HAP-1 (cell line): ENCODE data around the gene MVD.
"Not testable (repeated sequence)": the region's sequence is repeated elsewhere in the genome, so short reads cannot be mapped to it uniquely, and the experiment has no call there.

ENCODE experiments used
- DNase-seq, 2 experiments: peaks; one replicate each; pipeline ENCODE4 v3.0.0-alpha.2; 2016 to 2020; ENCODE audit warnings: low spot score in 2 of 2
- H3K27me3 ChIP-seq: fragments of 250-450 bp; sonication (Bioruptor Pico); 2 replicates; pipeline ENCODE4 v1.5.1; 2020; ENCODE audit warnings: low read depth, mild to moderate bottlenecking, moderate library complexity
- H3K36me3 ChIP-seq: fragments of 250-450 bp; sonication (Bioruptor Pico); replicated peaks from 2 replicates; pipeline ENCODE4 v1.5.1; 2020; ENCODE audit warnings: mild to moderate bottlenecking
- H3K4me1 ChIP-seq: fragments of 250-450 bp; sonication (Bioruptor Pico); 2 replicates; pipeline ENCODE4 v1.5.1; 2020; ENCODE audit warnings: mild to moderate bottlenecking
- H3K4me3 ChIP-seq: fragments of 250-450 bp; sonication (Bioruptor Pico); 2 replicates; pipeline ENCODE4 v1.5.1; 2020; ENCODE audit warnings: mild to moderate bottlenecking, moderate library complexity
- H3K9me3 ChIP-seq: fragments of 250-450 bp; sonication (Bioruptor Pico); 2 replicates; pipeline ENCODE4 v1.5.1; 2020; ENCODE audit warnings: mild to moderate bottlenecking, moderate library complexity
- in situ Hi-C: fragments of 300-500 bp; cut with MboI; formaldehyde crosslinking; loops from 3 replicates; pipeline ENCODE4 v1.14.3; 2020; ENCODE audit warnings: low sequenced_read_pairs, inconsistent platforms, mixed read lengths

Gene MVD

DNA sequence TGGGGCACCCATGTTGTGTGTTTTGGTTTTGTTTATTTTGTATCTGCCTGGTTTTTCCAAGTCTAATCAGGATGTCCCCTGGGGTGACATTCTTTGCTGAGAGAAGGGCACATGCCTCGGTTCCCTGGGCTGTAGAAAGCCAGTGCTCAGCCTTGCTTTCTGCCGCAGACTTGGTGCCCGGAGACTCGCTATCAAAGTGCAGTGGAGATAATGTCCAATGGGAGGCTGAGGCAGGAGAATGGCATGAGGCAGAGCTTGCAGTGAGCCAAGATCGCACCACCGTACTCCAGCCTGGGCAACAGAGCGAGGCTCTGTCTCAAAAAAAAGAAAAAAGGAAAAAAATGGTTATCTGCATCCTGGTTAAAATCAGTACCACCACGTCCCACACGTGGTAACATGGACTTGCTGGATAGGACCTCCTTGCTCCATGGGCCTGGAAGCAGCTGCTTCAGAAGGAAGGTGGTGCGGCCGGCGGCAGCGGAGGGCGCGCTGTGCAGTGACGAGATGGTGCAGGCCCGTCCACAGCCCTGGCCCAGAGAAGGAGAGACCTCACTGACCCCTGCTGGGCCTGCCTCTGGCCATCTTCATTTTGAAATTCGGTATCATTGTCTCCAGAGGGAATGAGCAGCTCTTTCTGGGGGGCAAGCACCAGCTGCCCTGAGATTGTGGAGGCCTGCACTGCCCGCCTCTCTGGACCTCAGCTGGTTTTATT lies 43.8 kb downstream of the MVD start:
- Histone ChIP-seq H3K36me3 (peaks cover 41% of the 10 kb centered on the region), H3K4me3 (no peak overlapping the region), H3K4me1 (no peaks in the 10 kb centered on the region), H3K27me3 (no peaks in the 10 kb centered on the region), H3K9me3 (no peaks in the 10 kb centered on the region)
- in situ Hi-C loops = no loop called here
- DNase-seq = no peak

DNA sequence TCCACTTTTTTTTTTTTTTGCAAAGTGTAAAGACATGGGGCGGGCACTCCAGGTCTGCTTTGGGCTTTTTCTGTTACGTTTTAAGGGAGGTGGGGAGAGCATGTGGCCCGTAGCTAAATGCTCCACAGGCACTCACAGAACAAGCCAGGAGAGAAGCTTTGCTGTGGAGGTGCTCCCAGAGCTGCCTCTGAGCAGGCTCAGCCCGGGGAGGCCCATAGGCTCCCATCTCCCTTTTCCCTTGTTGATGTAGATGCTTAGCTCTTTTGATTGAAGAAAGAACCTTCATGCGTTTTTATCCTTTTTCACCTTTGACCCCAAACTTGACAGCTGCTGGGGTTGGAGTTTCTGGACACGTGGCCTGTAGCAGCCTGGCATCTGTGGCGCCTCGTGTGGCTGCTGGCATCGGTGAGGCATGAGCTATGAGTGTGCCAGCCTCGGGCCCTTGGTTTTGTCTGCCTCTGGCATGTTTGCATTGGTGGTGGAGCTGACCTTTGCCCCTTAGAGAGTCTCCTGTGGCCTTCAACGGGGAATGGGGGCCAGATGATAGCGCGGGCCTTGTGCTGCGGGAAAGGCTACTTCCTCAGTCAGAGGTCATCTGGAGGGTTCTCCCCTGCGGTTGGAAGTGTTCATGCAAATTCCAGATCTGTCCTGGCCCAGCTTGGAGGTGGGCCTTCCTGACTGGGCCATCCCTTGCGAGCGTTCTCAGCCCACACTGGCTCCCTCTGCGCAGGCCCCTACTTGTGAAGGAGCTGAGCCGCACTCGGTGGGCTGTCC lies 44.5 kb downstream of the MVD start:
- peaks cover 38% of the 10 kb centered on the region for H3K36me3 ChIP-seq
- H3K27me3 ChIP-seq = no peaks in the 10 kb centered on the region
- no peaks in the 10 kb centered on the region for H3K4me1 ChIP-seq
- H3K4me3 ChIP-seq = no peak overlapping the region
- DNase-seq = no peak
- H3K9me3 ChIP-seq = no peaks in the 10 kb centered on the region
- in situ Hi-C loops = no loop called here

DNA sequence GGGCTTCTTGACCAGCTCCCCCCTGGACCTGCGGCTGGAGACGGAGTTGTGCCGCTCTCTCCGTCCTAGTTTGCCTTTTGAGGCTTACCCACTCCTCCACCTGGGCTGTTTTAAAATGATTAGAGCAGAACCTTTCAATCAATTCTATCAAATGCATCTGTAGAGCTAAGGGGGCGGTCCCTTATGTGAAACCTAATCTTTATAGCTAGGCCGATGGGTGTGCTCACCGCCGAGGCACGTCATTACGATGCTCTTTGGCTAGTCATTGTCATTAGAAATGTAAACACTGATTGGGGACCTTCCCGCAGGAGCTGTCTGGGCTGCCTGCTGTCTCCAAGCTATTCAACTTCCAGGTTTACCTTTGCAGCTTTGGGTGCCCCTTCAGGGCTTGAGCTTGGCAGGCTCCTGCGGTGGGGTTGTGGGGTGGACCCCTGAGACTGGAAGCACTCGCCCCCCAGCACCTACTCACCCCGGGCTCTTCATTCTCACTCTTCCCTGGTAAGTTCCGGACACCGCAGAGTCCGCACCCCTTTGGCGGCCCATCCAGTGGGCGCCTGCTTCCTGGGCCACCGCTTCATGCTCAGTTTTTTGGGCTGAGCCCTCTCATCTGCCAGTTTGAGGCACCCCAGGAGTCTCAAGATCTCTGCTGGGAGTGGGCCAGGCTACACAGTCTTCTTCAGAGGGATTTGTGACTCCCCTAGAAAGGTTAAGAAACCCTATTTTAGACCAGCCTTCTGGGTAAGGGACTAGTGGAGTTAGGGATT lies 45.4 kb downstream of the MVD start:
- Histone ChIP-seq H3K27me3 (no peaks in the 10 kb centered on the region), H3K4me1 (no peaks in the 10 kb centered on the region), H3K9me3 (no peaks in the 10 kb centered on the region), H3K36me3 (peaks cover 34% of the 10 kb centered on the region), H3K4me3 (no peak overlapping the region)
- in situ Hi-C loops = no loop called here
- DNase-seq = no peak

DNA sequence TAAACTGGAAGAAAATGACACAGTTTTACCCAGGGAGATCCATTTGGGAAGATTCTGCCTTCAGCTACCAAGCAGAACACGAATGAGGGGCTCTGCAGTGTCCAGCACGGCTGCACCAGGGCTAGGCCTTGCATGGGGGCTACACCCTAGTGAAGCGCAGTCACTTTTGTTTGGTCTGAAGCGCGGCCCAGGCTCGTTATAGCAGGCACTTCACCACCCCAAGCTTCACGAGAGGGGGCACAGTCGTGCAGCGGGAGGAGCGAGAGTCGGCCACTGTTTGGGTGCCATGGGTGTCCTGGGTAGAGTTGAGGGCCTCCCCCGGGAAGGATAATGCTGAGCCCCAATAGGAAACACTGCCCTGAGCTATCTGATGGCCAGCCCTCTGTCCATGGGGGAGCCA lies 46.2 kb downstream of the MVD start:
- Histone ChIP-seq H3K27me3 (no peaks in the 10 kb centered on the region), H3K4me1 (no peaks in the 10 kb centered on the region), H3K9me3 (no peaks in the 10 kb centered on the region), H3K36me3 (peaks cover 31% of the 10 kb centered on the region), H3K4me3 (no peak overlapping the region)
- DNase-seq = no peak
- in situ Hi-C loops = no loop called here

DNA sequence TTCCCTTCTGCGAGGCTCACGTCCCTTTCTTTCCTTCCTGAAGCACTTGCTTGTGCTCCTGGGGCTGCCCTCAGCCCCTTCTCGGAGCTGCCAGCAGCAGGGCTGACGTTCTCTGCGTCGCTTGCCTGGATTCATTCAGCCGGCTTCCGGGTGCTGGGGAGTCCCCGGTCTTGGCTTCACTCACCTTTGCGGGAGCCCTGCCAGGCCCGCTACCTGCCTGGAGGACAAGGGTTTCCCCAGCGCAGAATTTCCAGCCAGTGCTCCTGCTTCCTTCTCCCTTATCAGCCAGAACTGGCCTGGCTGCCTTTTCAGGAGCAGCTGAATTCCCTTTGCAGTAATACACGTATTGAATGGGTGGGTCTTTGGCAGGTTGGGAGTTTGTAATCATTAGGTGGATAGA lies 46.6 kb downstream of the MVD start:
- in situ Hi-C loops = no loop called here
- Histone ChIP-seq H3K9me3 (no peaks in the 10 kb centered on the region), H3K4me3 (no peak overlapping the region), H3K36me3 (peaks cover 34% of the 10 kb centered on the region), H3K27me3 (no peaks in the 10 kb centered on the region), H3K4me1 (no peaks in the 10 kb centered on the region)
- no peak for DNase-seq

DNA sequence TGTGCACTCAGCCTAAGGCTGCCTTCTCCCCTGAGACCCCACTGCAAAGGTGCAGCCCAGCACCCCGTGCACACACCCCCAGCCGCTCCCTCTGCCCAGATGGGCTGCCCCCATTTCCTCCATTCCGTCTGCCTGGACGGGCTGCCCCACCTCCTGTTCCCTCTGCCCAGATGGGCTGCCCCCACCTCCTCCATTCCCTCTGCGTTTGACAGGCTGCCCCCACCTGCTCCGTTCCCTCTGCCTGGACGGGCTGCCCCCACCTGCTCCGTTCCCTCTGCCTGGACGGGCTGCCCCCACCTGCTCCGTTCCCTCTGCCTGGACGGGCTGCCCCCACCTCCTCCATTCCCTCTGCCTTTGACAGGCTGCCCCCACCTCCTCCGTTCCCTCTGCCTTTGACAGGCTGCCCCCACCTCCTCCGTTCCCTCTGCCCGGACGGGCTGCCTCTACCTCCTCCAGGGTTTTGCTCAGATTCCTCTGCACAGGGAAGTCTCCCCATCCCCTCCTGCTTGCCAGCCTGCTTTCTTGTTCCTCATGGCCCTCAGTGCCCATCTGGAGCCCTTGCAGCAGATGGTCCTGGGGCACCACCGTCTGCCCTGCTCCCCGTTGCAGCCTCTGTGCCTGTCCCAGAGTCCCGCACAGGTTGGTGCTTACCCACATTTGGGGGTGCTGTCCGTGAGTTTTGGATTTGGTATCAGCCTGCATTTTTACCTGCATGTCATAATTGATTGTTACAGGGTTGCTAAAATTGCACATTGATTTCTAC lies 47.9 kb downstream of the MVD start:
- DNase-seq = no peak
- no peaks in the 10 kb centered on the region for H3K4me1 ChIP-seq
- no peaks in the 10 kb centered on the region for H3K27me3 ChIP-seq
- H3K4me3 ChIP-seq = no peak overlapping the region
- peaks cover 45% of the 10 kb centered on the region for H3K36me3 ChIP-seq
- in situ Hi-C loops = no loop called here
- H3K9me3 ChIP-seq = no peaks in the 10 kb centered on the region

DNA sequence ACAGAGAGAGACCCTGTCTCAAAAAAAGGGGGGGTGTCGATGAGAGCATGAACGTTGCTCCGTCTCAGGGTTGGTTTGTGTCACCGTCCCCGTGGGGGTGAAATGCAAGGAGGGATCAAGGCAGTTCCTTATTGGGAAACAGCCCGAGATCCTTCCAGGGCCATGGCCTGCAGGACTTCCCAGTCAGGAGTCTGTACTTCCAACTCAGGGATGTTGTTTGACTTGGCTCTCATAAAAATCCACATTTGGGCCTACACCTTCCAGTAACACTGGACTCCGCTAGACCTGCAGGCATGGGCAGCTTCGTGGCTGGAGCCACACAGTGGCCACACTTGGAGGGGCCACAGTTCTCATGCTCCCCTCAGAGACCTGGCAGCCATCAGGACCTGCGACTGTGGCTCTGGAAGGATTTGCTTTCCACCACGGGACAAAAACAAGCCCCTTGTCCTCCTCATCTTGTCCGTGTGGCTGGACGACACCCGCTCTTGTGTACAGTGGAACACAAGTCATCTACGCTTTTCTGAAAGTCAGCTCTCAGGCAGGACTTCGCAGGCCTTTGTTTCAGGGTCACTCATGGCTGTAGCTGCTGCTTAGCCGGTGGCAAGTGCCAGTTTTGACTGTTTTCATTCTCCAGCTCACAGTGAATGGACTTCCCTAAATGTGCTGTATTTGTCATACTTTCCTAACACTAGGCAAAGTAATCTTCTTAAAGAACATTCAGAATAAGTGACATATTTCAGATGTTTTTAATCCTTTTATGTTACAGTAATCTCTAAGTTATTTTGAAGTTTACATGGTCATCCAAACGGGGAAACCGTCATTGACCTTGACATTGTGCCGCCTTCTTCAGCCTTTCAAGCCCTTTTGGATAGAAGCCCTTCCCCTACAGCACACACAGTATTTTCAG lies 48.7 kb downstream of the MVD start:
- in situ Hi-C loops = no loop called here
- DNase-seq = no peak
- H3K4me1 ChIP-seq = no peaks in the 10 kb centered on the region
- H3K36me3 ChIP-seq = peaks cover 50% of the 10 kb centered on the region
- no peaks in the 10 kb centered on the region for H3K27me3 ChIP-seq
- no peak overlapping the region for H3K4me3 ChIP-seq
- H3K9me3 ChIP-seq = no peaks in the 10 kb centered on the region

DNA sequence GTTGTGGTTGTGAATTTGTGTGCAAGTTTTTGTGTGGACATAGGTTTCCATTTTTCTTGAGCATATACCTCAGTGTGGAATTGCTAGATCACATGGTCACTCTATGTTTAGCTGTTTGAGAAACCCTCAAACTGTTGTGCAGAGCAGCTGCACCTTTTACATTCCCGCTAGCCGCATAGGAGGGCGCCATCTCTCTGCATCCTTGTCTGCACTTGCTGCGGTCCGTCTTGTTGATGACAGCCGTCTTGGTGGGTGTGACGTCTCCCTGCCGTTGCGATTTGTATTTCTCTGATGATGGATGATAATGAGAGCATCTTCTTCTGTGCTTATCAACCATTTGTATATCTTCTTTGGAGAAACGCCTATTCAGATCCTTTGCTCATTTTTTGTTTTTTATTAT lies 49.6 kb downstream of the MVD start:
- H3K9me3 ChIP-seq = no peaks in the 10 kb centered on the region
- H3K36me3 ChIP-seq = peaks cover 54% of the 10 kb centered on the region
- H3K4me3 ChIP-seq = no peak overlapping the region
- DNase-seq = no peak
- in situ Hi-C loops = no loop called here
- no peaks in the 10 kb centered on the region for H3K27me3 ChIP-seq
- H3K4me1 ChIP-seq = no peaks in the 10 kb centered on the region

DNA sequence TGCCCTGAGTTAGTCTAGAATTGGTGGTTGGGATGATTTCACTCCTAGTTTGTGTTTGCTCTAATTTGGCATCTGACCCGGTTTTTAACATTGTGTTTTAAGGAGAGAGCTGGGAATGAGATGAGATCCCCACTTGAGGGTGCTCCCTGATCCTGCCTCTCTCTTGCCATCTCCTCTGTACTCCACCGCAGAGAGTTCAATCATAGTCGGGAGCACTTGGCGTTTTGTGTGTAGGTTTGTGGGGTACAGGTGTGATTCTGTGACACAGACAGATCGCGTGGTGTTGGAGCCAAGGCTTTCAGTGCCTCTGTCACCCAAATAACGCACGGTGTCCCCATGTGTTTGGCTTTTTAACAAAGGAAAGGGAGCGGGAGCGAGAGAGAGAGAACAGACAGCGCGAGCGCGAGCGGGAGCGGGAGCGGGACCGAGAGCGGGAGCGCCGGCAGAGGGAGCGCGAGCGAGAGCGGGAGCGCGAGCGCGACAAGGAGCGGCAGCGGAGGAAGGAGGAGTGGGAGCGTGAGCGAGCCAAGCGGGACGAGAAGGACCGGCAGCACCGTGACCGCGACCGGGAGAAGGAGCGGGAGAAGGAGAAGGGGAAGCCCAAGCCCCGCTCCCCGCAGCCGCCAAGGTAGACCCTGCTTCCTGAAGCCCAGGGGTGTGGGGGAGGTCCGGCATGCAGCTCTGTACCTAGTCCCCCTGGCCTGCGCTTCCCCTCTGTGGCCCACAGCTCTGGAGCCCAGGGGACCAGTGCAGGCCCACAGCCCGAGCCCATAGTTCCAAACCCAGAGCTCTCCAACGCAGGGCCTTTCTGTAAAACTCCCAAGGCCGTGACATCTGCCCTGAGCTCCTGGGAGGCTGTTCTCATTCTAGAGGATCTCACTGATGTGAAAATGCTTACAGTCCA lies 51.7 kb downstream of the MVD start:
- Histone ChIP-seq H3K4me1 (no peaks in the 10 kb centered on the region), H3K27me3 (no peaks in the 10 kb centered on the region), H3K4me3 (no peak overlapping the region), H3K36me3 (peaks cover 47% of the 10 kb centered on the region), H3K9me3 (no peaks in the 10 kb centered on the region)
- in situ Hi-C loops = no loop called here
- DNase-seq = no peak

DNA sequence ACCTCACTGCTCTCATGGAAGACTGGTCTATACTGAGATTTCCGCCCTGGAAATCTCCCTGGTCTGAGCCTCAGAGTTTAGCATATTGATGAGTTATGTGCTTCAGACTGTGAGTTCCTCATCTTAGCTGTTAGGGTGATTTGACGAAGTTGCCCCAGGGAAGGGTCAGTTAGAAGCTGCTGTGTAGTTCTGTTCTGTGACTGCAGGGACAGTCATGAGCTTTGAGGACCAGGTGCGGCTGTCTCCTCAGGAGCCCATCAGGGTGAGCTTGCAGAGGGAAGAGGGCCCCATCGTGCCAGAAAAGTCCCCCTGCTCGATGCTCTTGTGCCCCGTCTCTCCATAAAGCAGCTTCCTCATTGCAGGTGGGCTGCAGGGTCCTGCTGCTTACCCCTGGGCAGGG lies 52.8 kb downstream of the MVD start:
- no peak for DNase-seq
- Histone ChIP-seq H3K36me3 (peaks cover 47% of the 10 kb centered on the region), H3K9me3 (no peaks in the 10 kb centered on the region), H3K27me3 (no peaks in the 10 kb centered on the region), H3K4me1 (no peaks in the 10 kb centered on the region), H3K4me3 (no peak overlapping the region)
- in situ Hi-C loops = no loop called here

DNA sequence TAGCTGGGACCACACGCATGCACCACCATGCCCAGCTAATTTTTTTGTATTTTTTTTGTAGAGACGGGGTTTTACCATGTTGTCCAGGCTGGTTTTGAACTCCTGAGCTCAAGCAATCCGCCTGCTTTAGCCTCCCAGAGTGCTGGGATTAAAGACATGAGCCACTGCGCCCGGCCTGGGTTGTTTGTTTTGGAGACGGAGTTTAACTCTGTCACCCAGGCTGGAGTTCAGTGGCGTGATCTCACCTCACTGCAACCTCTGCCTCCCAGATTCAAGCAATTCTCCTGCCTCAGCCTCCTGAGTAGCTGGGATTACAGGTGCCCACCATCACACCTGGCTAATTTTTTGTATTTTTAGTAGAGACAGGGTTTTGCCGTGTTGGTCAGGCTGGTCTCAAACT lies 53.5 kb downstream of the MVD start:
- H3K4me3 ChIP-seq, H3K27me3 ChIP-seq, DNase-seq, H3K4me1 ChIP-seq, H3K9me3 ChIP-seq, in situ Hi-C loops: not testable (repeated sequence)
- H3K36me3 ChIP-seq = peaks cover 50% of the 10 kb centered on the region

DNA sequence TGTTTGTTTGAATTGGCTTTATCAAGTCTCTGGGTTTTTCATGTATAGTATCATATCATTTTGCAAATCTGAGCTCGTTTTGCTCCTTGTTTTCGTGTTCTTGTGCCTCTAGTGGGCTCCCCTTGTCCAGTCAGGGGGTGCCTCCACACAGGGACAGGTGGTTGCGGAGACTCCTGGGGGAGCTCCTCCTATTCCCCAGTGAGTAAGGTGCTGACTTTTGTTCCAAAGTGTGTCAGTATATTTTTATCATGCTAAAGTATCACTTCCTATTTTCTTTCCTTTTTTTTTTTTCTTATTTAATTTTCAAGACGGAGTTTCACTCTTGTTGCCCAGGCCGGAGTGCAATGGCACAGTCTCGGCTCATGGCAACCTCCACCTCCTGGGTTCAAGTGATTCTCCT lies 54.8 kb downstream of the MVD start:
- Histone ChIP-seq H3K4me3 (no peak overlapping the region), H3K9me3 (no peaks in the 10 kb centered on the region), H3K27me3 (no peaks in the 10 kb centered on the region), H3K4me1 (no peaks in the 10 kb centered on the region), H3K36me3 (peaks cover 41% of the 10 kb centered on the region)
- no peak for DNase-seq
- in situ Hi-C loops = no loop called here
